ENCODE results near the gene LSM6. TPM values are rescaled to one million over a fixed set of nuclear protein-coding genes. Genes with fewer than 3 reads are reported as not detected.

The LSM6 gene
- total RNA-seq, 4 donors from 2014 or later, result 17.2 to 34.6 (median 23.0) TPM

DNA sequence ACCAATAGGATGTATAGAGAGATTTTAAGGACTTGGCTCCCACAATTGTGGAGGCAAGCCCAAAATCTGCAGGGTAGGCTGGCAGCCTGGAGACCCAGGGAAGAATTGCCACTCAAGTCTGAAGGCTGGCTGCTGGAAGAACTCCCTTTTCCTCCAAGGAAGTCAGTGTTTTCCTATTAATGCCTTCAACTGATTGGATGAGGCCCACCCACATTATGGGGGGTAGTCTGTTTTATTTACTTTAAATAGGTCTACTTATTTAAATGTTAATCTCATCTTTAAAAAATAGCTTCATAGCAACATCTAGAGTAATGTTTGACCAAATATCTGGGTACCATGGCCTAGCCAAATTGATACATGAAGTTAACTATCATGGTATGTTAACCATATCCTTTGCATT is 18.7 kb downstream of the LSM6 start:
- no peak for DNase-seq (ENCODE audit: low spot score in 2 of 2)
- intact Hi-C loops (cut with DNase I; ENCODE audit: low total_unique reads), result no loop called here
- H3K4me3 ChIP-seq (ENCODE audit: low read depth, poor library complexity, severe bottlenecking), result no peak overlapping the region
- TF ChIP-seq CTCF (IDR thresholded peaks at IDR 0.05), result no peak
- TF ChIP-seq POLR2A (IDR thresholded peaks at IDR 0.05), result no peak

DNA sequence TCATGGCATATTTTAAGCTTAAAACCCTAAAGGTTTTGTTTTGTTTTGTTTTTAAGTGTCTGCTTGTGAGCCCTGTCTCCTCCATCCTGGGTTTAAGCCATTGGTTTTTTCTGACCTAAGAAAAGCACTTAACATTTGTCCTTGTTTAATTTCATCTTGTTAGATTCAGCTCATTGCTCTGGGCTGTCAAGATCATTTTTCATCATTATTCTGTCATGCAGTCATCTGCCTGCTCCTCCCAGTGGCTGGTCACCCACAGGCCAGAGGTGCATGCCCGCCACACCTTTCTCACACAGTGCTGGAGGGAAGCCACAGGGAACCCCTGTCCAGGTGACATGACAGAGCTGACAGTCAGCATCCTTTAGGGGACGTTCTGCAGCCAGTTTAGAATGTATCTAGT is 27.1 kb downstream of the LSM6 start:
- no peak for TF ChIP-seq CTCF (IDR thresholded peaks at IDR 0.05)
- no peak for DNase-seq (ENCODE audit: low spot score in 2 of 2)
- H3K4me3 ChIP-seq (ENCODE audit: low read depth, poor library complexity, severe bottlenecking), result no peak overlapping the region
- intact Hi-C loops (cut with DNase I; ENCODE audit: low total_unique reads), result no loop called here
- WGBS, 2 donors, result 84 to 85% methylated on average over 2 of the region's 2 CpGs

- intact Hi-C loops (cut with DNase I; ENCODE audit: low total_unique reads), result no loop called here
Measured at GRCh38 chr4:146207410-146207809, 31.9 kb downstream of the LSM6 start.

DNA sequence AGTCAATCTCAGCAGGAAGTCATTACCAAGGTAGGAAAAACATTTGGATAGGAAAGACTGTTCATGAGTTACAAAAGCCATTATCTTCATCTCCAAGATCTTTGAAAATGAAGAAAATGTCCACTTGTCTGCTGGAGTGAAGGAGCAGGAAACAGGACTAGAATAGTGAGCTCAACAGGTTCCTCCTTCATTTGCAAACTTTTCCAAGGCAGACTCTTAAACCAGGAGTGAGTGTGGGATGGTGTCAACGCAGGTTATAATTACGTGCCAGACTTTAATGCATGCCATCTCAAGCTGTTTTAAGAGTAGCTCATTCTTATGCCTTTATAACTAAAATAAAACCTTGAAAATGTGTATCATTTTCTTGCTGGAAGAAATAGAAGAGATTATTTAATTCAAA is 35.4 kb downstream of the LSM6 start:
- no peak for TF ChIP-seq CTCF (IDR thresholded peaks at IDR 0.05)
- no peak for TF ChIP-seq POLR2A (IDR thresholded peaks at IDR 0.05)

More at GRCh38 chr4:146207410-146207809, 31.9 kb downstream of the LSM6 start:
- no peak overlapping the region for H3K4me3 ChIP-seq (ENCODE audit: low read depth, poor library complexity, severe bottlenecking)
- 76% methylated on average over 5 of the region's 5 CpGs for WGBS, 2 donors
- TF ChIP-seq CTCF (IDR thresholded peaks at IDR 0.05) (no peak), POLR2A (IDR thresholded peaks at IDR 0.05) (no peak)
- no peak for DNase-seq (ENCODE audit: low spot score in 2 of 2)

DNA sequence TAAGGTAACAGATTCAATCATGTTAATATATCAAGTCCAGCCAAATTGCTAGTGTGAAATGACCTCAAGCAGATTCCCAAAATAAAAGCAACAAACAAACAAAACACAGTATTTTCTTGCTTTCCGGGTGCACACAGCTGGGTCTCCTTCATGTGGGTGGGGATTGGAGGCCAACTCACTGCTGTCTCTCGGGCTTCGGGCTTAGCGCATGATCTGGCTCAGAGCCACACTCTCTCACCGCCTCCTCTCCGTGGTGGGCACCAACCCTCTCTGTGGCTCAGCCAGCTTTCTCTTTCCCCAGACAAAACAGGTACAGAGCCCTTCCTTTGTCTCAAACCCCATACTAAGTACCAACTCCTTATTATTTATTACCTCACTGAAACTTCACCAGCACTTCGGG is 35.9 kb downstream of the LSM6 start:
- 54% methylated on average over 7 of the region's 7 CpGs for WGBS, 2 donors
- intact Hi-C loops (cut with DNase I; ENCODE audit: low total_unique reads), result no loop called here

More for the DNA sequence above, 35.4 kb downstream of the LSM6 start:
- 46 to 53% methylated on average over 2 of the region's 2 CpGs for WGBS, 2 donors
- DNase-seq (ENCODE audit: low spot score in 2 of 2), result no peak
- intact Hi-C loops (cut with DNase I; ENCODE audit: low total_unique reads), result no loop called here
- no peak overlapping the region for H3K4me3 ChIP-seq (ENCODE audit: low read depth, poor library complexity, severe bottlenecking)

More for the DNA sequence above, 35.9 kb downstream of the LSM6 start:
- TF ChIP-seq CTCF (IDR thresholded peaks at IDR 0.05) (no peak), POLR2A (IDR thresholded peaks at IDR 0.05) (no peak)
- H3K4me3 ChIP-seq (ENCODE audit: low read depth, poor library complexity, severe bottlenecking), result no peak overlapping the region
- no peak for DNase-seq (ENCODE audit: low spot score in 2 of 2)

Data from lower leg skin (tissue), 4 donors.